Right lobe of liver (tissue), 4 donors: ENCODE results near the gene ARHGEF18.

Experiments used
- CTCF ChIP-seq, 4 donors: fragments of 200-600 bp in 3 of 4; fragments of 450-650 bp in 1 of 4; IDR thresholded peaks; one replicate each; pipeline versions ENCODE4 v1.5.1 to v1.8.0; 2016 to 2022; ENCODE audit warnings: antibody characterized with exemption in 4 of 4, mild to moderate bottlenecking in 2 of 4
- POLR2A ChIP-seq: fragments of 450-650 bp; IDR thresholded peaks from one replicate; pipeline ENCODE4 v1.6.1; 2017; ENCODE audit warnings: antibody characterized with exemption, mild to moderate bottlenecking
- donor health status: DM: no; HTN: no; CAD: no.
- donor health status: DM: no; HTN: no; CAD: no.
- donor health status: DM: no; HTN: yes; CAD: no.

DNA sequence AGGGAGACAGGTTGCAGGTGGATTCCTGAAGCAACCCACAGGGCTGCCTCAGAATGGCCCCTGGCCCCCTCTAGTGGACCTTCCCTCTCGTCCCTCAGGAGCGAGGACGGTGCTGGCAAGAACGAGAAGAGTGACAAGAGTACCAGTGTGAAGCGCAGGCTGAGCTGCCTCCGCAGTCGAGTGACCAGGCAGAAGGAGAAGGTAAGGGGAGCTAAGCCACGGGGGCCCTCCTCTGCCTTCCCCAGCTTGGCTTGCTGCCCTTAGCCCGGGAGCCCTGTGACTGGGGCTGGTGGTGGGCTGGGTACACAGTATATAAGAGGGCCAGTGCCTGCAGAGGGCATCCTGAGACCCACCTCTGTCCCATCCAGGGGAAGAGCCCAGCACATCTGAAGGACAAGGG lies 34.0 kb downstream of the ARHGEF18 start:
- TF ChIP-seq CTCF (IDR thresholded peaks at IDR 0.05) (no peak), POLR2A (no peak)
